ENCODE results near the gene KDM8. TPM values are rescaled to one million over a fixed set of nuclear protein-coding genes. Genes with fewer than 3 reads are reported as not detected.

KDM8 gene
- total RNA-seq, 2 donors from 2014 or later = 6.0 to 18.5 TPM

DNA sequence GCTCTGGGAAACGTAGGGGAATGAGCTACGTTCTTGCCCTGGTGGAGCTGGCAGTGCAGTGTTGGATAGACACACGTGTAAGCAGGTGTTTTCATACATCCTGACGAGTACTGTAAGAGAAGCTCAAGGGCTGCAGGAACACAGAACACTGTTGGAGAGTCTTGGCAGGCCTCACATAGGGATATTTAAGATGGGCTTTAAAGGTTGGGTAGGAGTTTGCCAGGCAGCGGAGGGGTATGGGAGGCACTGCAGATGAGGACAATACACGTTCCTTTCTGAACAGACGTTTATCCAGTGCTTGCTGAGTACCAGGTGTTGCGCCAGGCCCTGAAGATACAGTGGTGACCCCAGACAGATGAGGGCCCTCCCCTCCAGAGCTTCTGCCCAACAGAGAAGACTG, 6.3 kb downstream of the KDM8 start:
- DNase-seq = no peak
- intact Hi-C loops (cut with DNase I) = no loop called here
- 58 to 70% methylated on average over 7 to 8 of the region's 8 CpGs for WGBS, 2 donors
- peaks cover 98% of the 10 kb centered on the region for H3K4me1 ChIP-seq
- no peak overlapping the region for H3K4me3 ChIP-seq
- TF ChIP-seq POLR2A (IDR thresholded peaks at IDR 0.05) (no peak), CTCF (IDR thresholded peaks at IDR 0.05) (no peak)
- ATAC-seq = no peak
- H3K36me3 ChIP-seq (replicated peaks in 1 of 2; ENCODE audit: insufficient read depth in 1 of 2, low read depth in 2 of 2) = no peaks in the 10 kb centered on the region
- no peaks in the 10 kb centered on the region for H3K27me3 ChIP-seq
- H3K27ac ChIP-seq = peak overlapping the region; percentile 82 to 99 (median 92)
- no peaks in the 10 kb centered on the region for H3K9me3 ChIP-seq

GRCh38 chr16:27210174-27210573, 6.8 kb downstream of the KDM8 start:
- peak overlapping the region; percentile 82 to 99 (median 92) for H3K27ac ChIP-seq
- intact Hi-C loops (cut with DNase I) = no loop called here
- DNase-seq (no peak), ATAC-seq (no peak)
- no peaks in the 10 kb centered on the region for H3K36me3 ChIP-seq (replicated peaks in 1 of 2; ENCODE audit: insufficient read depth in 1 of 2, low read depth in 2 of 2)
- no peak overlapping the region for H3K4me3 ChIP-seq
- H3K4me1 ChIP-seq = peaks cover 98% of the 10 kb centered on the region
- WGBS, 2 donors = 85 to 96% methylated on average over 8 to 17 of the region's 17 CpGs
- H3K9me3 ChIP-seq = no peaks in the 10 kb centered on the region
- no peaks in the 10 kb centered on the region for H3K27me3 ChIP-seq
- no peak for TF ChIP-seq CTCF (IDR thresholded peaks at IDR 0.05)
- no peak for TF ChIP-seq POLR2A (IDR thresholded peaks at IDR 0.05)

GRCh38 chr16:27211026-27211425, 7.7 kb downstream of the KDM8 start:
- Histone ChIP-seq H3K36me3 (replicated peaks in 1 of 2; ENCODE audit: insufficient read depth in 1 of 2, low read depth in 2 of 2) (no peaks in the 10 kb centered on the region), H3K27ac (peak overlapping the region; percentile 50 to 99 (median 92)), H3K4me3 (no peak overlapping the region), H3K4me1 (peaks cover 98% of the 10 kb centered on the region), H3K27me3 (no peaks in the 10 kb centered on the region), H3K9me3 (no peaks in the 10 kb centered on the region)
- intact Hi-C loops (cut with DNase I) = no loop called here
- DNase-seq (no peak), ATAC-seq (no peak)
- WGBS, 2 donors = 77 to 79% methylated on average over 10 of the region's 10 CpGs
- TF ChIP-seq POLR2A (IDR thresholded peaks at IDR 0.05) (no peak), CTCF (IDR thresholded peaks at IDR 0.05) (no peak)

DNA sequence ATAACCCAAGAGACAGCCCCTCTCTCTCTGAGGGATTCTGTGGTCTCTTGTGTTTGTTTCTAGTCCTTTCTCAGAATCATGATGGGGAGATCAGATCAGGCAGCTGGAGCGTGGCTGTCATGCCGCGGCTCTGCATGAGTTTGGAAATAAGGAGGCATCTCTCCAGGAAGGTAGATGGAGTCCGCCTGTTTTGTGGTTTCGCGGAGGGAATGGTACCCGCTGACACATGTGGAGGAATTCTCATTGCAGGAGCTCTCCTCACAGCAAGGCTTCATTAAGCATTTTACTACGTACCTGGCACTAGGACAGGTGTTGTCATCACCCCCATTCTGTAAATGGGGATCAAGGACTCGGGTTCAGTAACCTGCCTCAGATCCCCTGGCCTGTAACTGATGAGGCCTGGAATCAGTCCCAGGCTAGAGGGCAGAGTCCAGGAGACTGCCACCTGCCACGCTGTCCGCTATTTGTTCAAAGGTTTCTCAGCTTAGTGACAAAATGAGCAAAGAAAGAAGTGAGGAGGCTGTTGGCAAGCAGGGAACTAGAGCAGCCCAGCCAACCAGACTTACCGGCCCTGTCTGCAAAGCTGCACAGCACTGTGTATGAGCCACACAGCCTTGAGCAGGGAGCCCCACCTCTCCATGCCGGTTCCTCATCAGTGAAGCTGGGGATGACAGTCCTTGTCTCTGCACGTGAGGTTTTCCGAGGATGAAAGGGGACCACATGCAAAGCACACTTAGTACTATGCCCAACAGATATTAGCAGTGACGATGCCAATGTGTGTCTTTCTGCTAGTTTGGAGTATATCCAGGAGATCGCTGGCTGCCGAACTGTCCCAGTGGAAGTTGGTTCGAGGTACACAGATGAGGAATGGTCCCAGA, 11.0 kb downstream of the KDM8 start:
- Histone ChIP-seq H3K9me3 (no peaks in the 10 kb centered on the region), H3K27ac (peak overlapping the region; percentile 69 to 94 (median 82)), H3K36me3 (replicated peaks in 1 of 2; ENCODE audit: insufficient read depth in 1 of 2, low read depth in 2 of 2) (peaks cover 0 to 2% of the 10 kb centered on the region in 2 donors), H3K4me1 (peaks cover 68% of the 10 kb centered on the region), H3K27me3 (no peaks in the 10 kb centered on the region), H3K4me3 (no peak overlapping the region)
- 16 to 22% methylated on average over 14 to 19 of the region's 19 CpGs for WGBS, 2 donors
- intact Hi-C loops (cut with DNase I) = no loop called here
- TF ChIP-seq POLR2A (IDR thresholded peaks at IDR 0.05) (peak in 2 of 3 donors; percentile 10 to 11), CTCF (IDR thresholded peaks at IDR 0.05) (peak in 2 of 7 experiments; percentile 5 to 11)
- DNase-seq = peak; percentile 80 to 91 (median 85)
- ATAC-seq = peak; percentile 73
